Liver (tissue), 3 donors: Measurements from ENCODE around the gene LAMA5.
A peak's percentile ranks its signal among the peaks of the same experiment; 100 is the strongest.

Source experiments
- FOXA1 ChIP-seq: IDR thresholded peaks from 2 replicates; pipeline ENCODE4 v1.6.1; 2016; ENCODE audit warnings: antibody characterized with exemption
- TAF1 ChIP-seq: conservative IDR thresholded peaks from 2 replicates; pipeline ENCODE4 v1.6.1; 2016; ENCODE audit warnings: antibody characterized with exemption, mild to moderate bottlenecking
- TF ChIP-seq, protein P1 (sequence below): fragments of 150-350 bp; IDR thresholded peaks from 2 replicates; pipeline ENCODE4 v1.5.1; 2017; ENCODE audit warnings: improper control_type of control experiment, low read depth, low read length; ENCODE audit not compliant: missing input control
- TF ChIP-seq, protein P2 (sequence below): IDR thresholded peaks from 2 replicates; pipeline ENCODE4 v1.6.1; 2016; ENCODE audit warnings: antibody characterized with exemption, mild to moderate bottlenecking
- donor health status: healthy.
- donor health status: healthy.

DNA sequence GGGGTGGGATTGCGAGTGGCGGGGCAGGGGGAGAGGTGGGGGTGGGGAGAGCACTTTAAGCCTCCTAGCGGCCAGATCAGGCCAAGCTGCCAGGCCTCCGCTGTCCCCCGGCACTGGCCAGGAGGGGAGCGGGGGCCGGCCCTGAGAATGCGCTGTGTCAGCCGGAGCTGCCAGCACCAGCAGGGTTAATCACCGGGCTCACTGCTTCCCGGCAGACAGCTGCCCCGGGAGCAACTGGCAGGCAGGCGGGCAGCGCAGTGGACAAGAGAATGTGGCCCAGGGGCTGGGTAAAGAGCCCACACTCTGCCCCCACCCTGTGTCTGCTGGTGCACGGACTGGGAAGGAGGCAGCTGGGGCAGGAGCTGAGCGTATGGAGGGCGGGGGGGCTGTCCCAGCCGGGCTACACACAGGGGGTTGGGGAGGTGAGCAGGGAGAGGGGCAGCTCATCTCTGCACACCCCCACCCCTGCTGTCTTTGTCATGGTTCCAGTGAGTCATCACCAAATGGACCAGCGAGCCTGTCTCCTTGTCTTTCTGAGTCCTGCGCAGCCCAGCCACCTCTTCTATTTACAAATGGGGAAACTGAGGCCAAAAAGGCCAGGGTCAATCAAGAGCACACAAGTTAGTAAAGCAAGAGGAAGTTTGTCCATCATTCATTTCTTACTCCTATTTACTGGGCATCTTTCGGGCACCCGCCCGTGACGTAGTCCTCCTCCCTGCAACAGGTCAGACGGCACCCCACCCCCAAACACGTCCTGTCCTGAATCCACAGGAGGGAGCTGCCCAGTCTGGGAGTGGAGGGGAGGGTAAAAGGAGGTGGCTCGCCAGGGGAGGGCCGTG is 2.1 kb upstream of the LAMA5 start:
- TF ChIP-seq, protein P1, sequence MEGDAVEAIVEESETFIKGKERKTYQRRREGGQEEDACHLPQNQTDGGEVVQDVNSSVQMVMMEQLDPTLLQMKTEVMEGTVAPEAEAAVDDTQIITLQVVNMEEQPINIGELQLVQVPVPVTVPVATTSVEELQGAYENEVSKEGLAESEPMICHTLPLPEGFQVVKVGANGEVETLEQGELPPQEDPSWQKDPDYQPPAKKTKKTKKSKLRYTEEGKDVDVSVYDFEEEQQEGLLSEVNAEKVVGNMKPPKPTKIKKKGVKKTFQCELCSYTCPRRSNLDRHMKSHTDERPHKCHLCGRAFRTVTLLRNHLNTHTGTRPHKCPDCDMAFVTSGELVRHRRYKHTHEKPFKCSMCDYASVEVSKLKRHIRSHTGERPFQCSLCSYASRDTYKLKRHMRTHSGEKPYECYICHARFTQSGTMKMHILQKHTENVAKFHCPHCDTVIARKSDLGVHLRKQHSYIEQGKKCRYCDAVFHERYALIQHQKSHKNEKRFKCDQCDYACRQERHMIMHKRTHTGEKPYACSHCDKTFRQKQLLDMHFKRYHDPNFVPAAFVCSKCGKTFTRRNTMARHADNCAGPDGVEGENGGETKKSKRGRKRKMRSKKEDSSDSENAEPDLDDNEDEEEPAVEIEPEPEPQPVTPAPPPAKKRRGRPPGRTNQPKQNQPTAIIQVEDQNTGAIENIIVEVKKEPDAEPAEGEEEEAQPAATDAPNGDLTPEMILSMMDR: peak; percentile 16
- TF ChIP-seq, protein P2, sequence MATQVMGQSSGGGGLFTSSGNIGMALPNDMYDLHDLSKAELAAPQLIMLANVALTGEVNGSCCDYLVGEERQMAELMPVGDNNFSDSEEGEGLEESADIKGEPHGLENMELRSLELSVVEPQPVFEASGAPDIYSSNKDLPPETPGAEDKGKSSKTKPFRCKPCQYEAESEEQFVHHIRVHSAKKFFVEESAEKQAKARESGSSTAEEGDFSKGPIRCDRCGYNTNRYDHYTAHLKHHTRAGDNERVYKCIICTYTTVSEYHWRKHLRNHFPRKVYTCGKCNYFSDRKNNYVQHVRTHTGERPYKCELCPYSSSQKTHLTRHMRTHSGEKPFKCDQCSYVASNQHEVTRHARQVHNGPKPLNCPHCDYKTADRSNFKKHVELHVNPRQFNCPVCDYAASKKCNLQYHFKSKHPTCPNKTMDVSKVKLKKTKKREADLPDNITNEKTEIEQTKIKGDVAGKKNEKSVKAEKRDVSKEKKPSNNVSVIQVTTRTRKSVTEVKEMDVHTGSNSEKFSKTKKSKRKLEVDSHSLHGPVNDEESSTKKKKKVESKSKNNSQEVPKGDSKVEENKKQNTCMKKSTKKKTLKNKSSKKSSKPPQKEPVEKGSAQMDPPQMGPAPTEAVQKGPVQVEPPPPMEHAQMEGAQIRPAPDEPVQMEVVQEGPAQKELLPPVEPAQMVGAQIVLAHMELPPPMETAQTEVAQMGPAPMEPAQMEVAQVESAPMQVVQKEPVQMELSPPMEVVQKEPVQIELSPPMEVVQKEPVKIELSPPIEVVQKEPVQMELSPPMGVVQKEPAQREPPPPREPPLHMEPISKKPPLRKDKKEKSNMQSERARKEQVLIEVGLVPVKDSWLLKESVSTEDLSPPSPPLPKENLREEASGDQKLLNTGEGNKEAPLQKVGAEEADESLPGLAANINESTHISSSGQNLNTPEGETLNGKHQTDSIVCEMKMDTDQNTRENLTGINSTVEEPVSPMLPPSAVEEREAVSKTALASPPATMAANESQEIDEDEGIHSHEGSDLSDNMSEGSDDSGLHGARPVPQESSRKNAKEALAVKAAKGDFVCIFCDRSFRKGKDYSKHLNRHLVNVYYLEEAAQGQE: no peak
- no peak for TF ChIP-seq TAF1
- TF ChIP-seq FOXA1: no peak
